DMS53 (cell line): ENCODE results near the gene PROC.

Experiments
- DNase-seq: peaks from one replicate; lab custom pipeline; 2025; lab: John Stamatoyannopoulos, UW

The PROC gene

DNA sequence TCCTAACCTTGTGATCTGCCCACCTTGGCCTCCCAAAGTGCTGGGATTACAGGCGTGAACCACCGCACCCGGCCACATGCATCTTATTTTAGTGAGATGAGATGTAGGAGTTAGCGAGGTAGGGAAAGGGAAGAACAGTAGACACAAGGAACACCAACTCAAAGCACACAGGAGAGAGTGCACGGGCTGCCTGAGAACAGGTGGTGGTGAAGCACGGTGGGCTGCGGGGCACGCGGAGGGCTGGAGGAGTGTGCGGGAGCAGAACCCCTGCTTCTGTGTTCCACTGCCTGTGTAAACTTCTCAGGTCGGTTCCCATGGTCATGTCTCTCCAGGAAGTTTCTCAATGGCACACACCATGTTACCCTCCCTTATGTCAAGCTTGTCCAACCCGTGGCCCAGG lies 38.7 kb downstream of the PROC start:
- DNase-seq: no peak

DNA sequence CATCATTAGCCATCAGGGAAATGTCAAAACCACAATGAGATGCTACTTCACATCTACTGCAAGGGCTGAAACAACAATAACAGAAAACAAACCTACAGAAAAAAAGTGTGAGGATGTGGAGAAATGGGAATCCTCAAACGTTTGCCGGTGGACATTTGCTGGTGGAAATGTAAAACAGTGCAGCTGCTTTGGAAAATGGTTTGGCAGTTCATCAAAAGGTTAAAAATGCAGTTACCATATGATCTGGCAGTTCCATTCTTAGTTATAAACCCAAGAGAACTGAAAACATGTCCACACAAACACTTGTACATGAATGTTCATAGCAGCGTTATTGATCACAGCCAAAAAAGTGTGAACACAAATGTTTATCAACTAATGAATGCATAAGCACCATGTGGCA lies 44.2 kb downstream of the PROC start:
- DNase-seq: no peak

DNA sequence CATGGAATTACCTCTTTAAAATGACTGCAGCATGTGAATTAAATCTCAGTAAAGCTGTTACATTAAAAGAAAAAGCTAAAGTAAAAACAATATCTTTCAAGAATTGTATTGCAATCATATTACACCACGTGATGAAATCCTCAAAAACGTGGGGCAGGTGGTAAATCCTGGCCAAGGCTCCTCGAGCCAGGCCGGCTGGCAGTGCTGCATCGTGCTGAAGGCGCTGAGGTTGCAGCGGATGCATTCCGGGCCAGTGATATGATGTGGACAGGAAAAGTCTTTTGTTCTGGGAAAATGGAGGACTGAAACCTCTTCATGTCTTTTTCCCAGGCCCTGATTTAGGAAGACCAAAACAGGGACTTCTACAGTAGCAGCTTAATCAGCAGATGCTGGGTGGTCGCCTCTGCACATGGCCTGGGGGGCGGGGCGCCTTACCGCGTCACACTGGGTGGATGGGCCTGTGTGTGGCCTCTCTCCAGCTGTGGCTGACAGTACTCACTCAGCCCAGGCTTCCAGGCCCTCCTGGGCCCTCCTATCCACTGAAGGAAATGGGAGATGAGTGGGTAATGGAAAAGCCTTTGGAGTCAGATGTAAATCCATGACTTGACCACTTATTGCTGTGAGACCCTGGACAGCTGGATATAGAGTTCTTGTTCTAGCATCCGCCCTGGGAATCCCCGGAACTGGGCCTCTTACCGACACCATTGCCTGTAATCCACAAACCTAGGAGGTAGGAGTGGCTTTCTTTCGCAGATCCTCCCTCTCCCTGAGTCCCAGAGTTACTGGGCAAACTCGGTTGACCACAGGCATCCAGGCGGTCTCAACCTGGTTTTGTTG lies 45.1 kb downstream of the PROC start:
- DNase-seq: no peak

DNA sequence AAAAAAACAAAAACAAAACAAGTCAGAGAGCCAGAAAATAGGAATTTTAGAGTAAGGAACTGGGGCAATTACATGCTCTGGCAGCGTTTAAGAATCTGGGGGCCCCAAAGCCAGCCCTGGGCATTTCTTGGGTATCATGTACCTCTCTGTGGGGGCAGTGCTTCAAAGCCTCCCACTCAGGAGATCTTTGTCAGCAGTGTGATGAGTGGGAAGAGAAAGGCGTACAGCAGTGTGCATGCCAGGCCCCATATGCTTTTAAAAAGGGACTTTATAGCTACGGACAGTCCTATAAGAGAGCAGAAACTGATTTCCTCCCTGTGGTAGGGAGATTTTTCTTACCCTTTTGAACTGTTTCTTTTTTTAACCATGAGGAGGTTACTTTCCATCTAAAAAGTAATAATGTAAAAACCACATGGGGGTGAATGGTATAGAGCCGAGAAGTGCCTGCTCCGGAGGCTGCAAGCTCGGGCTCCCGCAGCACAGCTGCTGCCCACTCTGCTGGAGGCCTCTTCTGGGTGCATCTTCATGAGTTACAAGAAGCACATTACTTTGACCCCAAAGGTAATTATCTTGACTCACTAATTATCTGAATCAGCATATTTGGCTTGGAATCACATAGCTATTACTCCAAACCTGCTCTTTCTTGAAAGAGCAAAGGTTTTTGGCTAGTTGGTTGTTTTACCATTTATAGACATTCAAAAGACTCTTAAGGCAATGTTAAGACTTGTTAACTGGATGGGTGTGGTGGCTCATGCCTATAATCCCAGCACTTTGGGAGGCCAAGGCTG lies 46.4 kb downstream of the PROC start:
- DNase-seq: no peak

DNA sequence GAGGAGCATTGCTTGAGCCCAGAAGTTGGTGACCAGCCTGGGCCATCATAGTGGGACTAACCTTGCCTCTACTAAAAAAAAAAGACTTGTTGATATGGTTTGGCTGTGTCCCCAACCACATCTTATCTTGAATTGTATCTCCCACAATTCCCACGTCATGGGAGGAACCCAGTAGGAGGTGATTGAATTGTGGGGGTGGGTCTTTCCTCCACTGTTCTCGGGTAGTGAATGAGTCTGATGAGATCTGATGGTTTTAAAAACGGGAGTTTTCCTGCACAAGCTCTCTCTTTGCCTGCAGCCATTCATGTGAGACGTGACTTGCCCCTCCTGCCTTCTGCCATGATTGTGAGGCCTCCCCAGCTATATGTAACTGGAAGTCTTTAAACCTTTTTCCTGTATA lies 47.0 kb downstream of the PROC start:
- no peak for DNase-seq

DNA sequence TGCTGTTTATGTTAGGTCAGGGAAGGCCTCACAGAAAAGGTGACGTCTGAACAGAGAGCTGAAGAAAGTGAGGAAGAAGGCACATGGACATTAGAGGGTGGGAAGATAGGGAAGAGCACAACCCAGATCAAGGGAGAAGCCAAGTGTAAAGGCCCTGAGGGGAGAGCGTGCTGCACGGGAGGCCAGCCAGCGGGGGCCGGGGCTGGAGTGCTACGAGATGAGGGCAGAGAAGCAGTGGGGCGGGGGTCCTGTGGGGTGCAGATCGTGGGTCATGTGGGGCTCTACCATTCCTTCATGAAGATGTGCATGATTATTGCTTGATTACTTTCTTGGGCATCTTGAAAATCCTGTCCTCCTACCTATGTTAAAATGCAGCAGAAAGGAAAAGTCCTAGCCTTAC lies 50.8 kb downstream of the PROC start:
- DNase-seq: no peak

DNA sequence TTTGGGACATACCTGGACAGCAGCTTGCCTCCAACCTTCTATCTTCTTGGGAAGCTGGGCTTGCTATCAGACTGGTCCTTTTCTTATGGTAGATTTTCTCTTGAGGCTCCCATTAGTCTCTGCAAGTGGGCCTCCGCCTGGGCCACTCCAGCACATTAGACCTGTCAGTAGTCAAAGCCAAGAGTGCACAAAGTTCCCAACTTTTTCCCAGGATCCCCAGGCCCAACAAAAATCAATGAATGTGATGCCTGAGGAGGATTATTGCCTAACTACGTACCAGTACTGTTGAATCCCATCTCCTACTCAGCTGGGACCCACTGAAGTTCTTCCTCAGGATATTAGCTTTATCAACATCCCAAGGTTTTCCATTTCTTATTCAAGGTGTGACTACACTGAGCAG lies 51.7 kb downstream of the PROC start:
- no peak for DNase-seq

DNA sequence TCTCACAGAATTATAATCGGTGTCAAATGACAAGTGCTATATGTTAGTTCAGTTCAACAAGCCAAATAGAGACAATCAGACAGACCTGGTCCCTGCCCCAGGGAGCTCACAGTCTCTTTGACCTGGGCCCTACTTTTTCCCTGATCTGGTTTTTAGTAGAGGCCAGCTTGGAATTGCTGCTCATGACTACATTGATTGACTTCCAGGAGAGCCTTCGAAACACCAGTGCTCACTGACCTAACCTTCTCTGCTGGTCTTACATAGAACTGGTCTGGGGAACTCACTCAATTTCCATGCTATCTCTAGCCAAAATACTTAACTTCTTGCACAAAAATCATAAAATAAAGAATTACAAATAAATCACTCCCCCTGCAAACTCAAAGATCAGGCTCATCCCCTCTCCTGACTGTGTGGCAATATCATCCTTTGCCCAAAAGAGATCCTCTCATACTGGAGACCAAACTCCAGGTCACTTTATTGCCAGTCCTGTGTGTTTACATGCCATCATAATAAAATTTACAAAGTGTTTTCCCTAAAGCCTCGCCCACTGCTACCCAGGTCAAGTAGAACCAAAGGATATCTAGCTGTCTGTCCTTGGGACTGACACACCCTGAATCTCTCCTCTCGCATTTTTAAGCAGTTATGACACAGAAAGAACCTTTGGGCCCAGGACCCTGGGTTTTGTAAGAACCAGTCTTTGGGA lies 53.2 kb downstream of the PROC start:
- no peak for DNase-seq

DNA sequence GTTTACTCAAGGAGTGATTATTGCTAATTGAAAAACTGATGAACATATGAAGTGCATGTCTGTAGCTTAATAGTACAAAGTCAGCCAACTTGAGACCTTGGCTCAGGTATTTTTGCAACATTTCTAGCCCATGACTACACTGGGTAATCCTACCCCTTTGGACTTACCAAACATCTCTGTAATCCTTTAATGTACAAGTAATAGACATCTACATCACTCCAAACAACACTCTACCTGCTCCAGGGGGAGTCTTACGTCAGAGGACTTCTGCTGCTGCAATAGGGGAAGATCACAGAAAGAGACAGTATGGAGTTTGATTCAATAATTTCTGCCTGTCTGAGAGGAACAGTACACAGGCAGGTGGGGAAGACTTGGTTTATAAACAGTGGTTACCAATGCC lies 54.0 kb downstream of the PROC start:
- no peak for DNase-seq

DNA sequence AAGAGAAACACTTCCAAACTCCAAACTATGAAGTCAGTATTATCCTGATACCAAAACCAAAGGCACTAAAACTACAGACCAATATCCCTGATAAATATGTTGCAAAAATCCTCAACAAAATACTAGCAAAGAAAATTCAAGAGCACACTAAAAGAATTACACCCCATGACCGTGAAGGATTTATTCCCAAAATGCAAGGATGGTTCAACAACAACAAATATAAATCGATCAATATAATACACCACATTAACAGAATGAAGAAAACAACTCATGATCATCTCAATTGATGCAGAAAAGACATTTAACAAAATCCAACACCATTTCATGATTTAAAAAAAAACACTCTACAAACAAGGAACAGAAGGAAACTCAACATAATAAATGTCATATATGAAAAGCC lies 57.6 kb downstream of the PROC start:
- no peak for DNase-seq
